ENCODE measurements around the gene DENND11. TPM values are rescaled to one million over a fixed set of nuclear protein-coding genes. Genes with fewer than 3 reads are reported as not detected.

The DENND11 gene
- total RNA-seq, 3 donors from 2014 or later (not counting 1 experiment from before 2014, with no cell fraction given), result 28.9 to 57.0 (median 47.6) TPM

GRCh38 chr7:141697211-141697871 lies 4.6 kb downstream of the DENND11 start:
- intact Hi-C loops (cut with micrococcal nuclease), result no loop called here
- H3K27me3 Mint-ChIP-seq (ENCODE audit: low read depth in 2 of 2), result no peaks in the 10 kb centered on the region
- no peaks in the 10 kb centered on the region for H3K9me3 ChIP-seq (ENCODE audit: control insufficient read depth, insufficient read depth, low read length)
- 88% methylated on average over 10 of the region's 10 CpGs for WGBS (ENCODE audit: insufficient coverage)
- H3K4me1 Mint-ChIP-seq, result peaks cover 44 to 48% of the 10 kb centered on the region in 2 donors
- no peaks in the 10 kb centered on the region for H3K9me3 Mint-ChIP-seq
- no peak overlapping the region for H3K4me3 ChIP-seq (ENCODE audit: low read length)
- no peaks in the 10 kb centered on the region for H3K36me3 Mint-ChIP-seq
- H3K36me3 ChIP-seq (ENCODE audit: control insufficient read depth, insufficient read depth, low read length), result no peaks in the 10 kb centered on the region
- no peak overlapping the region for H3K27ac Mint-ChIP-seq
- DNase-seq (no peak), ATAC-seq (no peak)
- TF ChIP-seq CTCF (IDR thresholded peaks at IDR 0.05), result no peak
- no peak overlapping the region for H3K4me3 Mint-ChIP-seq
- peaks cover 24% of the 10 kb centered on the region for H3K4me1 ChIP-seq (ENCODE audit: control insufficient read depth, insufficient read depth, low read length)
- H3K27ac ChIP-seq (ENCODE audit: low read length), result no peak overlapping the region
- no peaks in the 10 kb centered on the region for H3K27me3 ChIP-seq (ENCODE audit: control insufficient read depth, insufficient read depth, low read length)

- Histone ChIP-seq H3K9me3 (ENCODE audit: control insufficient read depth, insufficient read depth, low read length) (no peaks in the 10 kb centered on the region), H3K36me3 (ENCODE audit: control insufficient read depth, insufficient read depth, low read length) (peaks cover 1% of the 10 kb centered on the region), H3K27ac (ENCODE audit: low read length) (no peak overlapping the region), H3K27me3 (ENCODE audit: control insufficient read depth, insufficient read depth, low read length) (no peaks in the 10 kb centered on the region), H3K4me3 (ENCODE audit: low read length) (no peak overlapping the region), H3K4me1 (ENCODE audit: control insufficient read depth, insufficient read depth, low read length) (peaks cover 22% of the 10 kb centered on the region)
- H3K27ac Mint-ChIP-seq, result no peak overlapping the region
- no peak for DNase-seq
- no peaks in the 10 kb centered on the region for H3K9me3 Mint-ChIP-seq
- ATAC-seq, result no peak
- intact Hi-C loops (cut with micrococcal nuclease), result no loop called here
- no peaks in the 10 kb centered on the region for H3K36me3 Mint-ChIP-seq
- no peak overlapping the region for H3K4me3 Mint-ChIP-seq
- H3K27me3 Mint-ChIP-seq (ENCODE audit: low read depth in 2 of 2), result no peaks in the 10 kb centered on the region
- TF ChIP-seq CTCF (IDR thresholded peaks at IDR 0.05), result no peak
- 47% methylated on average over 2 of the region's 2 CpGs for WGBS (ENCODE audit: insufficient coverage)
- H3K4me1 Mint-ChIP-seq, result peaks cover 42 to 51% of the 10 kb centered on the region in 2 donors
Observed at GRCh38 chr7:141696348-141696747, 5.6 kb downstream of the DENND11 start.

GRCh38 chr7:141695803-141696289 lies 6.1 kb downstream of the DENND11 start:
- Histone ChIP-seq H3K4me3 (ENCODE audit: low read length) (no peak overlapping the region), H3K9me3 (ENCODE audit: control insufficient read depth, insufficient read depth, low read length) (no peaks in the 10 kb centered on the region), H3K27me3 (ENCODE audit: control insufficient read depth, insufficient read depth, low read length) (no peaks in the 10 kb centered on the region), H3K36me3 (ENCODE audit: control insufficient read depth, insufficient read depth, low read length) (peaks cover 2% of the 10 kb centered on the region), H3K4me1 (ENCODE audit: control insufficient read depth, insufficient read depth, low read length) (peaks cover 19% of the 10 kb centered on the region), H3K27ac (ENCODE audit: low read length) (no peak overlapping the region)
- no peak for ATAC-seq
- Mint-ChIP-seq H3K4me1 (peaks cover 39 to 48% of the 10 kb centered on the region in 2 donors), H3K36me3 (no peaks in the 10 kb centered on the region), H3K27ac (no peak overlapping the region), H3K4me3 (no peak overlapping the region), H3K27me3 (ENCODE audit: low read depth in 2 of 2) (no peaks in the 10 kb centered on the region), H3K9me3 (no peaks in the 10 kb centered on the region)
- DNase-seq, result no peak
- 89% methylated on average over 6 of the region's 6 CpGs for WGBS (ENCODE audit: insufficient coverage)
- intact Hi-C loops (cut with micrococcal nuclease), result no loop called here
- no peak for TF ChIP-seq CTCF (IDR thresholded peaks at IDR 0.05)

- no peak for TF ChIP-seq CTCF (IDR thresholded peaks at IDR 0.05)
- Mint-ChIP-seq H3K36me3 (no peaks in the 10 kb centered on the region), H3K27me3 (ENCODE audit: low read depth in 2 of 2) (no peaks in the 10 kb centered on the region), H3K4me1 (peaks cover 28 to 38% of the 10 kb centered on the region in 2 donors), H3K9me3 (no peaks in the 10 kb centered on the region), H3K27ac (no peak overlapping the region), H3K4me3 (no peak overlapping the region)
- Histone ChIP-seq H3K4me3 (ENCODE audit: low read length) (no peak overlapping the region), H3K27me3 (ENCODE audit: control insufficient read depth, insufficient read depth, low read length) (no peaks in the 10 kb centered on the region), H3K36me3 (ENCODE audit: control insufficient read depth, insufficient read depth, low read length) (peaks cover 2% of the 10 kb centered on the region), H3K4me1 (ENCODE audit: control insufficient read depth, insufficient read depth, low read length) (peaks cover 3% of the 10 kb centered on the region), H3K27ac (ENCODE audit: low read length) (no peak overlapping the region), H3K9me3 (ENCODE audit: control insufficient read depth, insufficient read depth, low read length) (no peaks in the 10 kb centered on the region)
- DNase-seq, result no peak
- intact Hi-C loops (cut with micrococcal nuclease), result no loop called here
- ATAC-seq, result no peak
- 96% methylated on average over 2 of the region's 3 CpGs for whole genome bisulfite sequencing (ENCODE audit: insufficient coverage)
Observed at GRCh38 chr7:141693082-141693481, 8.9 kb downstream of the DENND11 start.

Data from natural killer cell (primary cell).